Endothelial cell of umbilical vein (primary cell): ENCODE measurements around the gene PSMB5. TPM values are rescaled to one million over a fixed set of nuclear protein-coding genes. Genes with fewer than 3 reads are reported as not detected.

Experiments used
- BruUV-seq: library from RNA; stranded (reverse); fragments of 400-500 nt; replicated peaks from 2 replicates; lab custom pipeline; 2021; lab: Mats Ljungman, UMichigan
- CTCF ChIA-PET: fragments of 300-600, 350-600 bp; sonication (Branson Sonifier 250); formaldehyde crosslinking; loops from one replicate; lab custom pipeline; 2021; ENCODE audit warnings: antibody characterized with exemption, inconsistent platforms; lab: Charles Lee
- POLR2A ChIA-PET: fragments of 300-600, 350-600 bp; sonication (Branson Sonifier 250); formaldehyde crosslinking; loops from one replicate; lab custom pipeline; 2021; ENCODE audit warnings: antibody characterized with exemption, inconsistent platforms; lab: Charles Lee
- DNase-seq: peaks from one replicate; pipeline ENCODE4 v3.0.0-alpha.2; 2011; ENCODE audit warnings: low read depth, low spot score
- FAIRE-seq: peaks from 2 replicates; lab custom pipeline; 2011; peaks lifted over from hg19 to GRCh38; lab: Jason Lieb, UNC
- H2AFZ ChIP-seq: 2 replicates; pipeline ENCODE4 v1.6.0; 2012; ENCODE audit warnings: low read depth, low read length, control low read depth, inconsistent platforms
- H3K27ac ChIP-seq: 2 replicates; pipeline ENCODE4 v1.5.1; 2011; ENCODE audit warnings: low read depth, mild to moderate bottlenecking, control low read depth, low read length, moderate library complexity; ENCODE audit not compliant: insufficient read depth
- H3K27me3 ChIP-seq, 2 experiments: 2 replicates each; pipeline versions ENCODE4 v1.6.0 to v1.6.1; 2011; ENCODE audit warnings: low read length in 2 of 2, mixed read lengths in 1 of 2; ENCODE audit not compliant: control insufficient read depth in 2 of 2, insufficient read depth in 2 of 2
- H3K36me3 ChIP-seq, 2 experiments: 2 replicates in 1 of 2; 3 replicates in 1 of 2; pipeline ENCODE4 v1.5.1; 2011; ENCODE audit warnings: low read length in 2 of 2, mild to moderate bottlenecking in 1 of 2, moderate library complexity in 1 of 2; ENCODE audit not compliant: control insufficient read depth in 2 of 2, insufficient read depth in 2 of 2; ENCODE audit errors: extremely low read depth in 1 of 2
- H3K4me1 ChIP-seq: 3 replicates; pipeline ENCODE4 v1.5.1; 2011; ENCODE audit warnings: mild to moderate bottlenecking, low read length; ENCODE audit not compliant: control insufficient read depth, insufficient read depth; ENCODE audit errors: extremely low read depth
- H3K4me2 ChIP-seq: 2 replicates; pipeline ENCODE4 v1.6.1; 2011; ENCODE audit warnings: low read length, control low read depth, mixed read lengths; ENCODE audit not compliant: insufficient read depth
- H3K4me3 ChIP-seq, 3 experiments: fragments of 200-600 bp in 1 of 3; sonication (generic), shearing (Covaris generic) in 1 of 3; replicated peaks in 1 of 3; 2 replicates each; pipeline ENCODE4 v1.5.1; 2011 to 2016; ENCODE audit warnings: control low read depth in 3 of 3, low read length in 3 of 3, mild to moderate bottlenecking in 2 of 3, inconsistent platforms in 1 of 3, low read depth in 1 of 3, moderate library complexity in 1 of 3; ENCODE audit not compliant: insufficient read depth in 1 of 3
- H3K79me2 ChIP-seq: 2 replicates; pipeline ENCODE4 v1.6.0; 2012; ENCODE audit warnings: low read length, inconsistent platforms; ENCODE audit not compliant: control insufficient read depth, insufficient read depth
- H3K9ac ChIP-seq: replicated peaks from 2 replicates; pipeline ENCODE3; 2011; ENCODE audit warnings: low read length, control low read depth; ENCODE audit not compliant: insufficient read depth; ENCODE audit errors: extremely low read depth
- H3K9me1 ChIP-seq: replicated peaks from 3 replicates; pipeline ENCODE4 v1.6.0; 2011; ENCODE audit warnings: mild to moderate bottlenecking, low read length; ENCODE audit not compliant: control insufficient read depth, insufficient read depth; ENCODE audit errors: extremely low read depth
- H3K9me3 ChIP-seq: replicated peaks from 2 replicates; pipeline ENCODE4 v1.5.1; 2012; ENCODE audit warnings: low read length, inconsistent platforms; ENCODE audit not compliant: control insufficient read depth, insufficient read depth
- H4K20me1 ChIP-seq: replicated peaks from 2 replicates; pipeline ENCODE3; 2011; ENCODE audit warnings: mild to moderate bottlenecking, low read length; ENCODE audit not compliant: control insufficient read depth, insufficient read depth; ENCODE audit errors: extremely low read depth
- EZH2 ChIP-seq: IDR thresholded peaks from 2 replicates; pipeline ENCODE4 v1.6.1; 2012; ENCODE audit warnings: borderline replicate concordance, low read depth, mild to moderate bottlenecking, moderate library complexity, low read length, inconsistent platforms; ENCODE audit not compliant: severe bottlenecking
- FOS ChIP-seq: IDR thresholded peaks from 2 replicates; pipeline ENCODE4 v1.6.1; 2011; ENCODE audit warnings: mild to moderate bottlenecking, low read length, moderate library complexity, borderline replicate concordance; ENCODE audit not compliant: insufficient read depth
- GATA2 ChIP-seq: IDR thresholded peaks from 2 replicates; pipeline ENCODE4 v1.7.0; 2011; ENCODE audit warnings: low read depth, mild to moderate bottlenecking, moderate library complexity, mixed read lengths, low read length; ENCODE audit not compliant: insufficient read length, insufficient read depth
- JUN ChIP-seq: IDR thresholded peaks from 2 replicates; pipeline ENCODE4 v1.6.1; 2011; ENCODE audit warnings: borderline replicate concordance, low read depth; ENCODE audit not compliant: insufficient read length, insufficient read depth
- MAX ChIP-seq: IDR thresholded peaks from 2 replicates; pipeline ENCODE4 v1.6.1; 2011; ENCODE audit not compliant: insufficient read depth, insufficient read length
- MYC ChIP-seq: IDR thresholded peaks from one replicate; pipeline ENCODE4 v1.6.1; 2011; ENCODE audit warnings: mild to moderate bottlenecking, low read depth, low read length
- POLR2A ChIP-seq: IDR thresholded peaks from 2 replicates; pipeline ENCODE4 v1.6.1; 2012; ENCODE audit warnings: low read depth, mild to moderate bottlenecking, control low read depth, low read length
- POLR2AphosphoS5 ChIP-seq: IDR thresholded peaks from 2 replicates; pipeline ENCODE4 v1.6.1; 2012; ENCODE audit warnings: low read depth, mild to moderate bottlenecking, control low read depth, low read length, moderate library complexity; ENCODE audit not compliant: insufficient read depth
- dilution Hi-C: fragments of 300-500 bp; cut with MboI; formaldehyde crosslinking; loops from one replicate; pipeline ENCODE4 v1.15.0; 2019; ENCODE audit warnings: low sequenced_read_pairs; ENCODE audit not compliant: extremely low pct_ligation_motif_present
- intact Hi-C: fragments of 100-400 bp; cut with micrococcal nuclease; formaldehyde crosslinking; loops from one replicate; pipeline ENCODE4 v1.10.0; 2022
- polyA plus RNA-seq, 4 experiments: library from polyadenylated mRNA; depleted of rRNA in 3 of 4; stranded (reverse) in 3 of 4; unstranded in 1 of 4; fragments of >200 nt; gene quantifications; 2 replicates each; pipeline versions ENCODE4 v1.2.1 to v1.2.3, GENCODE V29; 2011 to 2012; ENCODE audit warnings: missing spikeins in 1 of 4
- total RNA-seq: library from RNA; stranded (reverse); gene quantifications from 2 replicates; pipeline ENCODE4 v1.2.3, GENCODE V29; 2021
- TF ChIP-seq, protein P1 (sequence below), 2 donors: IDR thresholded peaks; 1 replicate in 1 of 2; 2 replicates in 1 of 2; pipeline ENCODE4 v1.5.1; 2011; ENCODE audit warnings: low read length in 2 of 2, mild to moderate bottlenecking in 2 of 2, moderate library complexity in 2 of 2, control low read depth in 1 of 2, inconsistent platforms in 1 of 2, low read depth in 1 of 2; ENCODE audit not compliant: insufficient read depth in 1 of 2; ENCODE audit errors: extremely low read depth in 1 of 2

PSMB5 gene
- total and polyA plus RNA-seq, 2 donors (not counting 3 experiments of a cell fraction or from before 2014, with no cell fraction given): 236 to 464 TPM

DNA sequence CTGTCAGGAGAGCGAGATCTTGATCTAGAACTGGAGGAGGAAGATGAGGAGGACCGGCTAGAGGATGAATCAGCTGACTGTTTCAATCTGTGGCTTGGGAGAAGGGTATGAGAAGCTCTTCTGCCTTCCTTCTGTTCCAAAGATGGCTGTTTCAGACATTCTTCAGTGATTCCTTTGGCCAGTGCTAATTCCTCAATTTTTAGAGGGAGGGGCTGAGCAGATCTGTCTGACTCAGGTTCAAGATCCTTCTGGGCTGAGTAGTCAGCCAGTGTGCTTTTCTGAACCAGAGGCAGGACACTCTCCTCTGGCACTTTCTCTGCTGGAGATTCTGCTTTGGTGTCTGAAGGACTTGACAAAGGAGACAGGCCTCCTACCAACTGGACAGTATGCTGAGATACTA is 45.0 kb upstream of the PSMB5 start:
- dilution Hi-C loops (no loop called here), intact Hi-C loops (loop anchor here (2.0 kb wide), 1 partner anchor 15 kb away; the partner anchor contains the start of genes ACIN1 and C14orf119)
- no peaks in the 10 kb centered on the region for H3K9me1 ChIP-seq
- BruUV-seq: no TSS peak
- H3K4me2 ChIP-seq: no peak overlapping the region
- TF ChIP-seq JUN (no peak), POLR2A (no peak)
- H3K4me1 ChIP-seq: peaks cover 24% of the 10 kb centered on the region
- H3K79me2 ChIP-seq: peaks cover 8% of the 10 kb centered on the region
- H3K27ac ChIP-seq: no peak overlapping the region
- H4K20me1 ChIP-seq: no peaks in the 10 kb centered on the region
- H3K9ac ChIP-seq: no peak overlapping the region
- no peak overlapping the region for H2AFZ ChIP-seq
- DNase-seq (no peak), FAIRE-seq (peak; percentile 12)
- no peaks in the 10 kb centered on the region for H3K9me3 ChIP-seq
- POLR2A ChIA-PET: interaction anchor here (1.1 kb wide), 1 partner anchor 8 kb away, joined by 3 read pairs; no protein-coding TSS in a partner anchor
- H3K36me3 ChIP-seq: peaks cover 34 to 45% of the 10 kb centered on the region in 2 experiments
- CTCF ChIA-PET: interaction anchor here (0.8 to 4.4 kb wide), 5 partner anchors 11 to 107 kb away, joined by 3 to 66 read pairs (median 5); partner anchors contain the start of genes ACIN1 and C14orf119
- H3K4me3 ChIP-seq: no peak overlapping the region
- no peaks in the 10 kb centered on the region for H3K27me3 ChIP-seq

- CTCF ChIA-PET: interaction anchor here (1.2 to 5.1 kb wide), 11 partner anchors 10 to 108 kb away, joined by 3 to 88 read pairs (median 20); partner anchors contain the start of genes ACIN1, C14orf119, CDH24 and CEBPE
- Histone ChIP-seq H3K9me3 (no peaks in the 10 kb centered on the region), H3K4me1 (peaks cover 24% of the 10 kb centered on the region), H3K27me3 (no peaks in the 10 kb centered on the region), H2AFZ (no peak overlapping the region), H3K9ac (peak overlapping the region; percentile 8), H3K4me2 (peak overlapping the region; percentile 2), H3K27ac (peak overlapping the region; percentile 64), H3K79me2 (peaks cover 8% of the 10 kb centered on the region), H4K20me1 (no peaks in the 10 kb centered on the region), H3K36me3 (peaks cover 34 to 42% of the 10 kb centered on the region in 2 experiments), H3K4me3 (no peak overlapping the region), H3K9me1 (no peaks in the 10 kb centered on the region)
- FAIRE-seq: peak; percentile 97
- intact Hi-C loops (loop anchor here (1.0 to 2.0 kb wide), 2 partner anchors 9 to 16 kb away; partner anchors contain the start of genes ACIN1 and C14orf119), dilution Hi-C loops (no loop called here)
- TF ChIP-seq MAX (peak; percentile 39), POLR2A (peak; percentile 32), EZH2 (no peak), GATA2 (no peak), MYC (no peak), POLR2AphosphoS5 (peak; percentile 50), JUN (peak; percentile 63), FOS (peak; percentile 98)
- TF ChIP-seq, protein P1, sequence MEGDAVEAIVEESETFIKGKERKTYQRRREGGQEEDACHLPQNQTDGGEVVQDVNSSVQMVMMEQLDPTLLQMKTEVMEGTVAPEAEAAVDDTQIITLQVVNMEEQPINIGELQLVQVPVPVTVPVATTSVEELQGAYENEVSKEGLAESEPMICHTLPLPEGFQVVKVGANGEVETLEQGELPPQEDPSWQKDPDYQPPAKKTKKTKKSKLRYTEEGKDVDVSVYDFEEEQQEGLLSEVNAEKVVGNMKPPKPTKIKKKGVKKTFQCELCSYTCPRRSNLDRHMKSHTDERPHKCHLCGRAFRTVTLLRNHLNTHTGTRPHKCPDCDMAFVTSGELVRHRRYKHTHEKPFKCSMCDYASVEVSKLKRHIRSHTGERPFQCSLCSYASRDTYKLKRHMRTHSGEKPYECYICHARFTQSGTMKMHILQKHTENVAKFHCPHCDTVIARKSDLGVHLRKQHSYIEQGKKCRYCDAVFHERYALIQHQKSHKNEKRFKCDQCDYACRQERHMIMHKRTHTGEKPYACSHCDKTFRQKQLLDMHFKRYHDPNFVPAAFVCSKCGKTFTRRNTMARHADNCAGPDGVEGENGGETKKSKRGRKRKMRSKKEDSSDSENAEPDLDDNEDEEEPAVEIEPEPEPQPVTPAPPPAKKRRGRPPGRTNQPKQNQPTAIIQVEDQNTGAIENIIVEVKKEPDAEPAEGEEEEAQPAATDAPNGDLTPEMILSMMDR (IDR thresholded peaks at IDR 0.05; ENCODE audit: extremely low read depth in 1 of 2, insufficient read depth in 1 of 2, low read depth in 1 of 2, low read length in 2 of 2): peak in 1 of 2 donors; percentile 1
- no TSS peak for BruUV-seq
- POLR2A ChIA-PET: interaction anchor here (0.6 to 1.0 kb wide), 3 partner anchors 10 to 17 kb away, joined by 4 to 5 read pairs (median 5); partner anchors contain the start of genes ACIN1 and C14orf119
- peak; percentile 82 for DNase-seq
Measured at GRCh38 chr14:23078692-23079116, 44.0 kb upstream of the PSMB5 start.
